A673 (cell line): Measurements from ENCODE around the gene DIP2B.

Experiments used
- EZH2 ChIP-seq: fragments of 200-600 bp; sonication (generic); IDR thresholded peaks from 2 replicates; pipeline ENCODE4 v1.6.1; 2017; ENCODE audit warnings: borderline replicate concordance, low read depth, mild to moderate bottlenecking, mixed read lengths, antibody characterized with exemption, low read length; ENCODE audit not compliant: poor library complexity, severe bottlenecking
- TF ChIP-seq, protein P1 (sequence below): fragments of 300-800, 200-600 bp; sonication (generic); conservative IDR thresholded peaks from 2 replicates; pipeline ENCODE4 v1.5.1; 2017; ENCODE audit warnings: low read depth, mild to moderate bottlenecking, antibody characterized with exemption, low read length, moderate library complexity, mixed read lengths

DNA sequence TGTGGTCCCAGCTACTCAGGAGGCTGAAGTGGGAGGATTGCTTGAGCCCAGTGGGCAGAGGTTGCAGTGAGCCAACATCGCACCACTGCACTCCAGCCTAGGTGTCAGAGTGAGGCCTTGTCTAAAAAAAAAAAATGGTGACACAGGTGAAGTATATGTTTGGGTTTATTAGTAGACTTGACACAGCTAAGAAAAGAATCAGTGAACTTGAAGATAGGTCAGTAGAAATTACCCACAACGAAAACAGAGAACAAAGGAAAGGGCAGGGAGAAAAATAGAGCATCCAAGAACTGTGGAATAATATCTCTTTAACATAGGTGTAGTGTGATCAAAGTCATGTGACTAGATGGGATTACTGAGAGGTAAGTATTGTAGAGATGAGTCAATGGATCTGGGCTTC, 282.8 kb downstream of the DIP2B start:
- TF ChIP-seq, protein P1, sequence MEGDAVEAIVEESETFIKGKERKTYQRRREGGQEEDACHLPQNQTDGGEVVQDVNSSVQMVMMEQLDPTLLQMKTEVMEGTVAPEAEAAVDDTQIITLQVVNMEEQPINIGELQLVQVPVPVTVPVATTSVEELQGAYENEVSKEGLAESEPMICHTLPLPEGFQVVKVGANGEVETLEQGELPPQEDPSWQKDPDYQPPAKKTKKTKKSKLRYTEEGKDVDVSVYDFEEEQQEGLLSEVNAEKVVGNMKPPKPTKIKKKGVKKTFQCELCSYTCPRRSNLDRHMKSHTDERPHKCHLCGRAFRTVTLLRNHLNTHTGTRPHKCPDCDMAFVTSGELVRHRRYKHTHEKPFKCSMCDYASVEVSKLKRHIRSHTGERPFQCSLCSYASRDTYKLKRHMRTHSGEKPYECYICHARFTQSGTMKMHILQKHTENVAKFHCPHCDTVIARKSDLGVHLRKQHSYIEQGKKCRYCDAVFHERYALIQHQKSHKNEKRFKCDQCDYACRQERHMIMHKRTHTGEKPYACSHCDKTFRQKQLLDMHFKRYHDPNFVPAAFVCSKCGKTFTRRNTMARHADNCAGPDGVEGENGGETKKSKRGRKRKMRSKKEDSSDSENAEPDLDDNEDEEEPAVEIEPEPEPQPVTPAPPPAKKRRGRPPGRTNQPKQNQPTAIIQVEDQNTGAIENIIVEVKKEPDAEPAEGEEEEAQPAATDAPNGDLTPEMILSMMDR = no peak
- TF ChIP-seq EZH2 = no peak
